HepG2 (cell line): ENCODE data around the gene IGSF11. TPM values are rescaled to one million over a fixed set of nuclear protein-coding genes. Genes with fewer than 3 reads are reported as not detected.
A peak's percentile ranks its signal among the peaks of the same experiment; 100 is the strongest.

Experiments
- CEBPZ ChIP-seq: IDR thresholded peaks from 2 replicates; pipeline ENCODE4 v1.6.1; 2012; ENCODE audit warnings: low read length, improper control_type of control experiment
- ERF ChIP-seq: IDR thresholded peaks from 2 replicates; pipeline ENCODE4 v1.6.1; 2018; ENCODE audit warnings: missing biosample characterization, missing genetic modification reagents
- FLYWCH1 ChIP-seq: sonication (generic); formaldehyde crosslinking; IDR thresholded peaks from 2 replicates; pipeline ENCODE4 v1.8.1; 2023; ENCODE audit warnings: mild to moderate bottlenecking, missing genetic modification reagents
- MYPOP ChIP-seq: sonication (generic); formaldehyde crosslinking; IDR thresholded peaks from 2 replicates; pipeline ENCODE4 v1.8.1; 2023; ENCODE audit warnings: mild to moderate bottlenecking, moderate library complexity, missing genetic modification reagents
- SIN3A ChIP-seq: IDR thresholded peaks from 2 replicates; pipeline ENCODE4 v1.6.1; 2011; ENCODE audit warnings: low read depth, mild to moderate bottlenecking, control low read depth, low read length, borderline replicate concordance
- TBX3 ChIP-seq: fragments of 450-650 bp; IDR thresholded peaks from 2 replicates; pipeline ENCODE4 v1.6.1; 2017; ENCODE audit warnings: antibody characterized with exemption, mild to moderate bottlenecking, inconsistent platforms, borderline replicate concordance
- ZBTB40 ChIP-seq, 2 experiments: fragments of 450-650 bp in 1 of 2; sonication (generic) in 1 of 2; formaldehyde crosslinking in 1 of 2; IDR thresholded peaks; 2 replicates each; pipeline versions ENCODE4 v1.6.1 to v1.8.0; 2016 to 2022; ENCODE audit warnings: antibody characterized with exemption in 1 of 2, mild to moderate bottlenecking in 1 of 2, missing genetic modification reagents in 1 of 2
- ZFP82 ChIP-seq: sonication (generic); formaldehyde crosslinking; IDR thresholded peaks from 2 replicates; pipeline ENCODE4 v1.5.1; 2020; ENCODE audit warnings: mild to moderate bottlenecking, missing genetic modification reagents, borderline replicate concordance
- ZNF501 ChIP-seq: sonication (generic); formaldehyde crosslinking; IDR thresholded peaks from 2 replicates; pipeline ENCODE4 v1.5.1; 2020; ENCODE audit warnings: mild to moderate bottlenecking, moderate library complexity, missing genetic modification reagents
- ZNF800 ChIP-seq: sonication (generic); formaldehyde crosslinking; IDR thresholded peaks from 2 replicates; pipeline ENCODE4 v1.4.0; 2020; ENCODE audit warnings: missing genetic modification reagents
- polyA plus RNA-seq, 8 experiments: library from polyadenylated mRNA; depleted of rRNA in 3 of 8; stranded (reverse) in 7 of 8; unstranded in 1 of 8; fragments of >200 nt; fragmentation: Illumina TruSeq in 4 of 8; extraction: Trizol in 4 of 8; gene quantifications; 2 replicates each; pipeline versions ENCODE4 v1.2.1 to v1.2.3, GENCODE V29; 2011 to 2016; ENCODE audit warnings: low read depth in 4 of 8, missing spikeins in 1 of 8, mixed read lengths in 1 of 8; ENCODE audit not compliant: insufficient read depth in 1 of 8
- total RNA-seq, 5 experiments: library from RNA; depleted of rRNA; stranded (reverse); fragments of >200 nt; fragmentation: Illumina TruSeq; extraction: Trizol; gene quantifications; 2 replicates each; pipeline ENCODE4 v1.2.3, GENCODE V29; 2016; ENCODE audit warnings: low read depth in 1 of 5

Gene IGSF11
- total and polyA plus RNA-seq, 2 of the 13 experiments (the other 11 are each of a cell fraction or from before 2014, with no cell fraction given) = not detected

GRCh38 chr3:119034256-119035013 is at the start of gene IGSF11 (continued):
- TF ChIP-seq ZNF800 (CRISPR knock-in tag) (peak; percentile 71; the same call in 1 of the 2 replicates), ZBTB40 (IDR thresholded peaks at IDR 0.05) (no peak), ZBTB40 (CRISPR knock-in tag; IDR thresholded peaks at IDR 0.05) (0 out of 2 replicates have a peak, but pooled peaks have one; percentile 33), ERF (no peak), ZFP82 (CRISPR knock-in tag) (no peak), MYPOP (CRISPR knock-in tag) (peak; percentile 85), ZNF501 (CRISPR knock-in tag) (peak; percentile 65), FLYWCH1 (CRISPR knock-in tag) (no peak), TBX3 (no peak), SIN3A (no peak), CEBPZ (no peak)
